Stimulated activated CD4-positive, alpha-beta T cell treated with anti-CD3 and anti-CD28 coated beads, TNF-alpha, amount 100 ng/mL, for 1 hour (primary cell): ENCODE data around the gene GPN3.
"Not testable (repeated sequence)": the region's sequence is repeated elsewhere in the genome, so short reads cannot be mapped to it uniquely, and the experiment has no call there.

ENCODE experiments used
- DNase-seq, 3 donors: peaks; one replicate each; pipeline ENCODE4 v3.0.0-alpha.2; 2020; ENCODE audit warnings: low read depth in 3 of 3, low spot score in 1 of 3

Gene GPN3

GRCh38 chr12:110449799-110450497 is 18.1 kb downstream of the GPN3 start, which contains the start of gene ARPC3:
TSS of gene ARPC3 (minus strand) at chr12:110450337. CDS start at chr12:110450260, 77 bp downstream.
- peak; percentile 84 to 86 (median 86) for DNase-seq

- DNase-seq = no peak
Observed at GRCh38 chr12:110444455-110444854, 23.6 kb downstream of the GPN3 start.

GRCh38 chr12:110436231-110436630 is 31.8 kb downstream of the GPN3 start:
- DNase-seq = no peak

DNA sequence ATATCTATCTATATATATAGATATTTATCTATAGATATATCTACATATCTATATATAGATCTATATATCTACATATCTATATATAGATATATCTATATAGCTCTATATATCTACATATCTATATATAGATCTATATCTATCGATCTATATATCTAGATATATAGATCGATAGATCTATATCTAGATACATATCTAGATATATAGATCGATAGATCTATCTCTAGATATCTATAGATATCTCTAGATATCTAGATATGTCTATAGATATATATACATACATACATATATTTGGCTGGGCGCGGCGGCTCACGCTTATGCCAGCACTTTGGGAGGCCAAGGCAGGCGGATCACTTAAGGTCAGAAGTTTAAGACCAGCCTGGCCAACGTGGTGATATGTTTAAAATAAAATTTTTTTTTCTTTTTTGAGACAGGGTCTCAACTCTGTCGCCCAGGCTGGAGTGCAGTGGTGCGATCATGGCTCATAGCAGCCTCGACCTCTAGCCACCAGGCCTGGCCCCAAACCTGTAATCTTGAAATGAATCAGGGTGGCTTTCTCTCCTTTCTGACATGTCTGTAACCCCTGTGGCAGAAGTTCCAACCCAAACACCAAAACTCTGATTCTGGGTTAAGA is 36.0 kb downstream of the GPN3 start:
- no peak for DNase-seq

DNA sequence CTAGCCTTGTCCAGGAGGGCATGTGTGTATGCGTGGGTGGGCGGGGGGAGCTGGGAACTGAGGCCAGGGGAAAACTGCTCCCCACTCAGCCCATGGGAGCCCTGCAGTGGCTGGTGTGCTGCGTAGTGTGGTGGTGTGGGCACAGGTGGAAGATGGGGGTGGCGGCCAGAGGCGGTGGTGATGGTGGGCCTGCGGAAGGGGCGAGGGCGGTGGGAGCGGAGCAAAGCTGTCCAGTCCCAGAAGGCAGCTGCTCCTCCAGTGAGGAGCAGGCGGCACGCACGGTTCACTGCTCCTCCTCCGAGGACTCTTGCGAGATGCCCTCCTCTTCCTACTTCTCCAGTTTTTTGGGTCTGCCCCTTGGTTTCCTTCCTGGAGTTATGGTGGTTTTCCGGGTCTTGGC is 38.4 kb downstream of the GPN3 start:
- not testable (repeated sequence) for DNase-seq

GRCh38 chr12:110426406-110426805 is 41.7 kb downstream of the GPN3 start:
- DNase-seq = no peak

DNA sequence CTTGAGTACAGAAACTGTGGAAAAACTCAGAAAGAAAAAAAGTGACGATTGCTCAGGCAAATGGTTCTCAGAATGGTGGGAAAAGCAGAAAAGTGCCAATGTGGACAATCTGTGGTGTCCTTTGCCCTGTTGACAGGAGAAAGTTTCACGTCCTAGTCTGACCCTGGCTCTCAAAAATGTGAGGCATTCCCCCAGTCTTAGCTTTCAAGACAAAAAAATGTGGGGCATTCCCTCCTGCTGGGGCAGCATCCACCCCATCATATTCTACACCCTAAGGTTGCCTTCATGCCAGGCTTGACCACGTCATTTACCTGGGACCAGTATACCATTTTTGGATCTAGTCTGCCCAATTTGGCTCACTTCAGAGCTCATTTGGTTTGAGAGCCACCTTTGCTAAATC is 43.8 kb downstream of the GPN3 start:
- no peak for DNase-seq

DNA sequence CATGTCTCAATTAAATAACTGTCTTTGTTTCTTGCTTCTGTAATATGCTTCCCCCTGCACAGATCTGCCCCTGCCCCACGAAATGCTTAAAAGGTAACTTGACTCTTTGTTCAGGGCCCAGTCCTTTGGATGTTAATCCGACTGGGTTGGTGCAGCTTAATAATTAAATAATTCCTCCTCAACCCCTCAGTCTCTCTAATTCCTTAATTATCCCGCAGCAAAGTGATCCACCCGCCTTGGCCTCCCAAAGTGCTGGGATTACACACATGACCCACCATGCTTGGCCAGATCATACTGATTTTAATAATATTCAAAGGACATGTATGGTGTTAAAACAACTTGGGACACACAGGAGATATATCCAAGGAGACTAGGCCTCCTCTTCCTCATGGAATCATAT is 46.4 kb downstream of the GPN3 start:
- DNase-seq = no peak

GRCh38 chr12:110421159-110421661 is 46.8 kb downstream of the GPN3 start:
- no peak for DNase-seq

GRCh38 chr12:110420644-110421043 is 47.4 kb downstream of the GPN3 start:
- not testable (repeated sequence) for DNase-seq

DNA sequence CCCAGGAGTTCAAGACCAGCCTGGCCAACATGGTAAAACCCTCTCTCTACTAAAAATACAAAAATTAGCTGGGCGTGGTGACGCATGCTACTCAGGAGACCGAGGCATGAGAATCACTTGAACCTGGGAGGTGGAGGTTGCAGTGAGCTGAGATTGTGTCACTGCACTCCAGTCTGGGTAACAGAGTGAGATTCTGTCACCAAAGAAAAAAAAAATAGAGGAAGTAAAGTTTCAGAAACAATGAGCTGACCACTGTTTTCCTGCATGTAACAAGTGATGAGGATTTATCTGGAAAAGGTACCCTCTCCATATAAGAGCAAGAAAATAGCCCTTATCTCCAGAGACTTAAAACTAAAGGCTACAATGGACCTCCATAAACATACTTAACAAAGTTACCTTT is 50.9 kb downstream of the GPN3 start:
- not testable (repeated sequence) for DNase-seq

- not testable (repeated sequence) for DNase-seq
Observed at GRCh38 chr12:110410086-110410485, 58.0 kb downstream of the GPN3 start.

DNA sequence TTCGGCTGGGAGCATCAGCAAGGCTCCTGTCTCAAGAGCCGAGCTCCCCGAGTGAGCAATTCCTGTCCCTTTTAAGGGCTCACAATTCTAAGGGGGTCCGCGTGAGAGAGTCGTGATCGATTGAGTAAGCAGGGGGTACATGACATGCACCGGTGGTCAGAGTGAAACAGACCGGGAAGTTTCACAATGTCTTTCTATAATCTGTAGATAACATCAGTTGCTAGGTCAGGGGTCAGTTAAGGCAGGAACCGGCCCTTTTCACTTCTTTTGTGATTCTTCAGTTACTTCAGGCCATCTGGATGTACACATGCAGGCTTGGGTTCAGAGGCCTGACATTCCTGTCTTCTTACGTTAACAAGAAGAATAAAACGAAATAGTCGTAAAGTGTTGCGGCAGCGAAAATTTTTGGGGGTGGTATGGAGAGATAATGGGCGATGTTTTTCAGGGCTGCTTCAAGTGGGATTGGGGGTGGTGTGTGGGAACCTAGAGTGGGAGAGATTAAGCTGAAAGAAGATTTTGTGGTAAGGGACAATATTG is 62.9 kb downstream of the GPN3 start:
- DNase-seq = not testable (repeated sequence)

- peak; percentile 54 to 63 (median 62) for DNase-seq
Observed at GRCh38 chr12:110403976-110404682, 63.9 kb downstream of the GPN3 start.

DNA sequence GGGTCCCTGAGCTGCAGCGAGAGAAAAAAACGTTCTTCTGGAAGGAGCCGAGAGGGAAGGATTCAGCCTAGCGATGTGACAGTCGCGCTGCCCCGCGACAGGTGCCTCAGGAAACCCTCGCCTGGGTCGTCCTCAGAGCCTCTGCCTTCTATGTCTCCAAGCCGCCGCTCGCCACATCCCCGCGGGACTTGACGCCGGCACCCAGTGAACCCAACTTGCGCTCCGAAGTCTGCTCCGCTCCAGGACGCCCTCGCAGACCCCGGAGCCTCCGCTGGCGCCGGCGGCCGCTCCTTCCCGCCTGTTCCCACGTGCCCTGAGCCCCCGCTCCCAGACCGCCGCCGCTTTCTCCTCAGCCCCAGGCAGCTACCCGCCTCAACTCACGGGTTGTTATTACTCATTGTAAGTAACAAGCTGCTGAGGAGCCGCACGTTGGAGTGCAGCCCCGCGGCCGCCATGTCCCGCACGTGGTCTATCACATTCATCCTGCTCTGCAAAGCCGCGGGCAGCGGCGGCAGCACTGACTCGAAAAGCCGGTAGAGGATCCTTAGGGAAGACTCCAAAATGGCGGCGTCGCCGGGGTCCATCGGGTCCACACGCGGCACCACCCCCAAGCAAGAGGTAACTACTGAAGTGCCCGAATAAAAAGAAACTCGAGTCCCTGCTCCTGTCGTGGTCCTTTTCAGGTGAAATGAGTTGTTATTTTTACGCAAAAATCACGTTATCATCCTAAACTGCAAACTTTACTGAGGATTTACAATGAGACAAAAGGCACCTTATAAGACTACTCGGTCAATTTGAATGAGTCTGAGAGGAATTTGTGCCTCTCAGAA is 64.7 kb downstream of the GPN3 start, which contains the start of gene ANAPC7:
Gene ANAPC7, minus strand, starts transcription at position 563 of the 830 bp plus-strand sequence. Its CDS starts 81 bp downstream, at position 482.
- peak; percentile 67 to 70 (median 69) for DNase-seq
